Colon (tissue), 2 donors: ENCODE measurements around the gene ADAMTS12.

Experiments used
- FAIRE-seq: peaks from 2 replicates; lab custom pipeline; 2012; peaks lifted over from hg19 to GRCh38; lab: Jason Lieb, UNC
- donor health status: control.
- donor health status: control.

Gene ADAMTS12

DNA sequence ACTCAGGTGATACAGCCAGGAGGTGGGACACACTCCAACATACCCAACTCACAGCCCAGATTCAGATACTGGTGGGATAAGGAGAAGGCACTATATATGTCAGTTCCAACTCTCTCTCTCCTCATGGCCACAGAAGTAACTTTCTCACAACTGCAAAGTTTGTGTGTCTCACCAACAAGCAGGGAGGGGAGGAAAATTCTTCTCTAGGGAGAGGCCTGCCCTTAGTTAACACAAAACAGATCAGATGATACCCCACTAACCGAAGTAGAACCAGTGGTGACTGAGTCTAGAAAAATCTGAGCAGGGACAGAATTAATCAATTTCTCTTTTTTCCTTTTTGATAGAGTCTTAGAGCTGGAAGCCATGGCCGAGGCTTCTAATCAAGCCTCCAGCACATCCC is 133.1 kb downstream of the ADAMTS12 start:
- FAIRE-seq: no peak

DNA sequence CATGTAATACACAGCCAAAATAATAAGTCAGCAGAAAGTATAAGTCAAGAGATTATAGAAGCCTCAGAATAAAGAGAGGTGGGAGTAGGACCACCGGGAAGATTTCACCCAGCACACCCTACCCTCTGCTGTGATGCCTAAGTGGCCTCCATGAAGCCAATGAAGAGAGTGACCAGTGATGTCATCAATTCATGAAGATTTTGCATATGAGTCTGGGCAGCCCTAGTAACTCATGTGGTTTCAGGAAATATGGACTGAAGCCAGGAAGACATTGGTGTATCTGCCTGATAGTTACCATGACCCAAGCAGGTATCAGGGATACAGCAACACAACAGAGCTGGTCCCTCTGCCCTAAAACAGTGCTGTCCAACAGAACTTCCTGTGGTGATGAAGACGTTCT is 135.3 kb downstream of the ADAMTS12 start:
- no peak for FAIRE-seq

DNA sequence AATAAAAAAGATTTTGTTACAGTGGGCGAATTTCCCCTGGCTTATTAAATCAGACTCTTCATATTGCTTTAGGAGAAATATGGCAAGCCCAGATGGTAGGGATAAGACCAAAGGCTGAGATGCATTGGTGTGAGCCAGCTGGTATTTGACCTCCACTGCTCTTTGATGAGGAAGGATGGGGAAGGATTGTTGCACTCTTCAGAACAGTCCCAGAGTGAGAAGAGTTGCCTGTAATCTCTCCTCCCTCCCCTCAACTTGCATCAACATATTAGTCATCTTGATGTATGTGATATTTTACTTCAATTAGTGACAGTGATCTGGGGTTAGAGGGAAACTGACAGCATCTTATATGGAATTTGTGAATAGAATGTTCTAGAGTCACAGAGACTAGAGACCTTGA is 136.6 kb downstream of the ADAMTS12 start:
- FAIRE-seq: no peak

DNA sequence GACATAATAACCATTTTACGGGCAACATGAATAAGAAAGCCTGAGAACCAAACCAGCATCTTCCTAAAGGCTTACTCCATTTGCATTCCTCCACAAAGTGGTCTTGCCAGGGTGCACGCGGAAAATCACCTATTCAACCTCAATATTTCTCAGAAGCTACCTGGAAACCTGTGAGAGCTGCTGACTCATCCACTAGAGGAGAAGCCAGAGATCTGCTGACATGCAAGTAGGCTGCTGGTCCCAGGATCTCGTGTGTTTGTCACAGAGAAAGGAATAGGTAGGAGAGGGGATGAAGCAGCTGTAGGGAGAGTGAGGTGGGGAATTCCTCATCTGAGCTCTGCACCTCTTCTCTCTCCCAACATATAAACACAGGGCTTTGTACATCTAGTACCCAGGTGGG is 138.1 kb downstream of the ADAMTS12 start:
- no peak for FAIRE-seq

DNA sequence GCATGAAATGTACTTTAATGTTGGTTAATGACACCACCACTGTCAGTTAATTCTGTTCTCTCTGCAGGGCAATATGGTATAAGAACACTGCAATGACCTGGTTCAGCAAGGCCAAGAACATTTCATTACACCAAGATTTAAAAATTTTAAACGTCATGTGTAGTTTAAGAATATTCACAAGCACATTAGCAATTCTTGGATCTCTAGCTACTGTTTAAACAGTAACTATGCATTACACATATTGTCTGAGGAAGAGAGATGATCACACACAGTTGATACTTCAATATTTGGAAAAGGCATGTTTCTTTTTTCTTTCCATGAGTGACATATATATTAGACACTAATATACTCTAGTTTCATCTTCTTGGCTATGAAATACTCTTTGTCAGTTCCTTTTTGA is 143.0 kb downstream of the ADAMTS12 start:
- no peak for FAIRE-seq

DNA sequence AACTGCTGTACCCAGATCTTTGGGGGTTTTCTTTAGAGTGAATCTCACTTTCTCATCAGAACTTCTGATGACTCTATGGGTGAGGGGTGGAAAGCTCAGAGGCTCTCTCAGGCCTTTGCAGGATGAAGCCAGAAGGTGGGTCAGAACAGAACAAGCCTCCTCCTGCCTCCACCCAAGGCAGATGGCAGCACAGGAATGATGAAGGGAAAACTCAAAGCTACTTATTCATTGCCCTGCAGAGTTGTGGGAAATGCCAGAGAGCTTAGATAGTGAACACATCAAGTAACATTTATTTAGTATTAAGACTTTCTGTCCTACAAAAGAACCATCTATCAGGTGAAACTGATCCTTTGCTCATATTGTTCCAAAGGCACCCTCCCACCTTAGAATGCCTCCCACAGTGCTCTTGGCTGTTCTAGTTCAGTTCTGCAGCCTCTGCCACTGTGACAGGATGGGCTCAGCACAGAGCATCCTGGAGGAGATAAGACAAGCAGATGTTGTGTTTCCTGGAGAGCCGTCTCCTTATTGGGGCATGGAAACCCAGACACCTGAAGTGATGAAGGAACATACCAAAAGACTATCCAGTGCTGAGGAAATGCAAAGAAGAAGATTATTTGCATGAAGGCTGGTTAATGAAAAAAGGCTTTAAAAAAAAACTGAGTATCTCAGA is 146.6 kb downstream of the ADAMTS12 start:
- no peak for FAIRE-seq

DNA sequence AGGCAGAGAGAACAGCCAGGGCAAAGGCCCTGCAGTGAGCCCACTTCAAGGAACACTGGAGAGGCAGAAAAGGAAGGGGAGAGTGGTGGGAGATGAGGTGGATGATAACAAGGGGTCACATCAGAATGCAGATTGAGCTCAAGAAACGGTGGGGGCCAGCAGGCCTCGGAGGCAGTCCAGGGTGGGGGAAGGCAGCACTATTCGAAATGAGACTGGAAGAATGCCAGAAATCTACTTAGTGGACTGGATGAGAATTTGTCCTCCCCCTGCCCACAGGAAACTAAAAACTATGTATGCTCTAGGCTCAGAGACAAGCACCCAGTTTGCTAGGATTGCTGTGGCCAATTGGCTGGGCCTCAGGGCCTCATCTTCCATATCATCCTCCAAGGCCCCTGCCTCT is 148.7 kb downstream of the ADAMTS12 start:
- no peak for FAIRE-seq

DNA sequence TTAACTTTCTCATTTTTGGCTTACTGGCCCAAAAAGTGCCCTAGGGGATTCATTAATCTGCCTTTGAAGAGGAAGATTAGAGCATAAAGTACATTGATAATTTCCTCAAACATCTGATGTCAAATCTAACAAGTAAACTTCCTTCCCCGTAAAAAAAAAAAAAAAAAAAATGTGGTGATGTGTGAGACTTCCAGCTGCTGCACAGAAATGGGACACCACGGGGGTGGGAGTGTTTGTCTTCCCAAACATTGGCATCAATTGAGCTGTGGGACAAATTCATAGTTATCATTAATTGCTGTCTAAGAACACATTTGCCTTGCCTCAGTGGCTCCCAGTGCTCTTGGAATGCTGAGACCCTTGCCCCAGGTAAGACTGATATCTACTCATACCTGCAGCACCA is 149.6 kb downstream of the ADAMTS12 start:
- FAIRE-seq: no peak

DNA sequence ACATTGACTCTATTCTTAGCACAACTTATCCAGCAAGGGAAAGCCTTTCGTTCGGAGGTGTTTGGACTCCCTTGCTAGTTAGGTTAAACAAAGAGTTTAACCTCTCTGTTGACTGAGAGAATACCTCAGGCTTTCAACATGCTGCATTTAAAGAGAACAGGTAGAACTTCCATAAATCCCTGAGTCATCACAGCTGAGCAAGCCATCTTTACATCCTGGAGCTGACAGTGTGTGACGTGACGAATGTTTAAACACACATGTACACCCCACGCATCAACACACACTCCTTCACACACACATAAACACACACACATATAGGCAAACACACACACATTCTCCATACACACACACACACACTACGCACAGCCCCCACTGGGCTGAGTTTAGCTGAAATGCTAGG is 152.8 kb downstream of the ADAMTS12 start:
- no peak for FAIRE-seq

GRCh38 chr5:33738097-33738496 is 153.7 kb downstream of the ADAMTS12 start:
- FAIRE-seq: no peak

DNA sequence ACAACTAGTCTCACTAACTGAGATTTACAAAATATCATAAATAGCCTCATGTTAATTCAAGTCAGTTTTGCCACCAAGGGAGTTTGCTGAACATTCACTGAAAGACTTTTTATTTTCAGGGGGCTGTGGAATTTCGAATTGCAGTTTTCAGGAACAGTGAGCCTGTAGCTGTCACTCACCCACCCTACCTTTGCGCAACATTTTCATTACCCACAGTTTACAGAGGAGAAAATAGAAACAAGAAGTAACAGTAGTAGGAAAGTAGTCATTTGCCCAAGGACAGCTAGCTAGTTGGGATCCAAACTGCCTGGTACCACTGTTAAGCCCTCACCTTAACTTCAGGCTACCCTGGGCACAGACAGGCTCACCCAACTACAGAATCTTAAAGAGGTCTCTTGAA is 154.1 kb downstream of the ADAMTS12 start:
- FAIRE-seq: no peak

DNA sequence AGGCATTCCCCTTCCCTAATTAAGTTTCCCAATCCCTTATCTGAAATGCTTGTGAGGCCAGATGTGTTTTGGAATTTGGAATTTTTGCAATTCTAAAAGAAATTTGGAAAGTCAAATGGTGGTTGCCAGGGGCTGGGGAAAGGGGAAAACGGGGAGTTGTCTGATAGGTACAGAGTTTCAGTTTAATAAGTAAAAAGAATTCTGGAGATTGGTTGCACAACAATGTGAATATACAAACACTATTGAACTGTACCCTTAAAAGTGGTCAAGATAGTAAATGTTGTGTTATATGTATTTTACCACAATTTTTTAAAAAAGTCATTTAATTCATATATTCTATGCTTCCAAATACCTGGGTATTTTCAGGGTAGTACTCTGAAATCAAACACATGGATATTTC is 154.5 kb downstream of the ADAMTS12 start:
- FAIRE-seq: no peak

GRCh38 chr5:33736510-33736909 is 155.3 kb downstream of the ADAMTS12 start:
- no peak for FAIRE-seq

DNA sequence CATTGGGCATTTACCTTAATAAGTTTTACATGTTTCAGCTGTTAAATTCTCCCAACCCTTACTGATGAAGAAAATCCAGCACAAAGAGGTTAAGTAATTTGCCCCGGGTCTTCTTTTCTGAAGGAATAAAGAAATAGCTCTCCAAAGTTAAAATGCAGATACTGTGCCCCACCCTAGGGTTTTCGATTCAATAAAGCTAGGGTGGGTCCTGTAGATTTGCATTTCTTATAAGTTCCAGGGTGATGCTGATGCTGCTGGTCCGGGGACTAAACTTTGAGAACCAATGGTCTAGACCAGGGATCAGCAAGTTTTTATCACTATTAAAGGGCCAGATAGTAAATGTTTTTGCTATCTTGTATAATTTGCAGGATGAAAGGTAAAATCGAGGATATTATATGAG is 156.7 kb downstream of the ADAMTS12 start:
- no peak for FAIRE-seq

DNA sequence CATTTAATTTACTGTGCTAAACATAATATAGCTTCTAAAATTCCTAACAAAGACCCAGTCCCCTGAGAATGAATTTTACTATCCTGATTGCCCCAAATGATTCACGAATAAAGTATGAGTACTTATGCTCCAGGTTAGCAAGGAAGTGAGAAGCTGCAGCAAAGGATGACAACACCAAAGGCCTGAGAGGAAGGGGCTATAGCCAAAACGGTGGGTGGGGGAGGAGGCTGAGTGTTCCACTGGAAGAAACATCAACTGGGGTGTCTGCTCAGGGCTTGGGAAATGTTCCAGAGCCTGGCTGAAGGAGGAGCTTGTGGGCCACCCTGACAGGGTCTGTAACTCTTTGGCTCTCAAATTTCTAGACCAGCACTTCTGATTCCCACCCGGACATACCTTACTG is 157.3 kb downstream of the ADAMTS12 start:
- no peak for FAIRE-seq

DNA sequence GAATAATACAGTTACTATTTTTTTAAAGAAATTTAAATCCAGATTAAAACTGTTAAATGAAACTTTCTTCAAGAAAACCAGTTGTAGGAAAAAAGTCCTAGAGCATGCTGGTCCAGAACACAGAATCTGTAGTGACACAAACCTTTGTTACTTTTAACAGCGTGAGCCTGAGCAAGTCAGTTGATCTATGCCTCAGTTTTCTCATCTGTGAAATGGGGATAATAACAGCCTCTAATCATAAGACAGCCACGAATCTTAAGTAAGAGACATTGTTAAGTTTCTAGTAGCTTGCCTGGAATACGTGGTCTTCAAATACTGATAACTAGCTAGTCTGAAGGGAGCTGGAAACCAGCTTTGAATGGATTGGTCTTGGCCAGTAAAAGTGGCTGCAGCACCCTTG is 158.6 kb downstream of the ADAMTS12 start:
- FAIRE-seq: no peak

- no peak for FAIRE-seq
Observed at GRCh38 chr5:33726422-33727165, 165.2 kb downstream of the ADAMTS12 start.

DNA sequence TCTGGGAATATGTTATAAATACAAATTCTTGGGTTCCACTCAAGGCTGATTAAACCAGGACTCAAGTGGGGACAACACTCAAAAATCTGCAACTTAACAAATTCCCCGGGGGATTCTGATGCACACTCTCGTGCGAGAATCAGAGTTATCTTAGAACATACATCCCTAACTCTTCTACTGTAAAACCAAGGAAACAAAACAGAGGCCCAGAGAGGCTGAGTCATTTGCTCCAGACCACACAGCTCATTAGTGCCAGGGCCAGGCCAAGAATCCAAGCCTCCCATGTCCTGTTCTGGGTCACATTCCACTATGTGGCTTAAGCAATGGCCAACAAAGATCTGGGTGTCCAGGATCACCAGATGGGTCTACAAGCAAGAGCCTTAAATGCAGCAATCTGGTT is 166.0 kb downstream of the ADAMTS12 start:
- FAIRE-seq: no peak

GRCh38 chr5:33721491-33722200 is 170.1 kb downstream of the ADAMTS12 start:
- FAIRE-seq: no peak

GRCh38 chr5:33720176-33720575 is 171.6 kb downstream of the ADAMTS12 start:
- no peak for FAIRE-seq

- no peak for FAIRE-seq
Observed at GRCh38 chr5:33719769-33720168, 172.0 kb downstream of the ADAMTS12 start.

- FAIRE-seq: no peak
Observed at GRCh38 chr5:33715661-33716060, 176.1 kb downstream of the ADAMTS12 start.

DNA sequence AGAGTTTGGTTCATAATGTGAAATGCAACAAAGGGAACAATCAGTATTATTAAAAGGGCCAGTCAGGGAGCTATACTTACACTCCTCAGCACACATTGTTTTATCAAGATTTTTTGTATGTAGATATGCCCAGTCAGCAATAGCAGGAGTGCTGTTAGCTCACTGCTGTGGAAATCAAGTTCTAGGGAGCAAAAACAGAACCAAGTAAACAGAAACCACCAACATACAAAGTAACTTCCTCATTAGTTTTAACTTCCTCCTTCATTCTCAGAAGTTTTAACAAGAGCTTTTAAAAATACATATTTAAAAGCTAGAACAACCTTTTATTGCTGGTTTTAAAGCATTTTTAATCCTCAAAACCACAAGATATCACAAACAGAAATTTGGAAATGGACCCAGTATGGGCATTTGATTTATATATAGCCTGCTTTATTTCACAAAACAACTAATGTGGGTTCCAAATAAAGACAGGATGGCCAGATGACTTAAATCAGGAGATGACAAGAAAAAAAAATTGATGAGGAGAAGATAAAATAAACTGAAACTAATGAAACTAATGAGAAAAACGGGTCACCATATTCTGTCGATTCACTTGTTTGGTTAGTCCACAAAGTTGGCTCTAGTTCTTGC is 178.5 kb downstream of the ADAMTS12 start:
- FAIRE-seq: no peak
